Activated naive CD4-positive, alpha-beta T cell (primary cell): ENCODE data around the gene APOA5.
A peak's percentile ranks its signal among the peaks of the same experiment; 100 is the strongest.

ENCODE experiments used
- DNase-seq, 4 experiments: peaks; one replicate each; lab custom pipeline; 2025; lab: John Stamatoyannopoulos, UW

The APOA5 gene

GRCh38 chr11:116797816-116798215 lies 6.1 kb upstream of the APOA5 start:
- DNase-seq, result no peak

- DNase-seq, result no peak
These were observed 4.9 kb upstream of the APOA5 start for GRCh38 chr11:116796548-116796947.

GRCh38 chr11:116794851-116795250 lies 3.2 kb upstream of the APOA5 start:
- DNase-seq, result no peak

GRCh38 chr11:116793772-116794097 lies 2.1 kb upstream of the APOA5 start:
- DNase-seq, result no peak

GRCh38 chr11:116792869-116793771 lies 1.4 kb upstream of the APOA5 start:
- no peak for DNase-seq

- no peak for DNase-seq
These were observed 627 bp upstream of the APOA5 start for GRCh38 chr11:116792144-116792868.

- peak; percentile 41 to 75 (median 64) for DNase-seq
These were observed 472 bp downstream of the APOA5 start for GRCh38 chr11:116791002-116791812.

GRCh38 chr11:116790167-116791001 lies 1.3 kb downstream of the APOA5 start:
- no peak for DNase-seq

GRCh38 chr11:116788975-116789374 lies 2.7 kb downstream of the APOA5 start:
- DNase-seq, result no peak

GRCh38 chr11:116788534-116788933 lies 3.1 kb downstream of the APOA5 start:
- DNase-seq, result no peak

- DNase-seq, result peak; percentile 43 to 79 (median 64)
These were observed 3.7 kb downstream of the APOA5 start, which contains the start of gene ZPR1 for GRCh38 chr11:116787786-116788486. TSS of gene ZPR1 (minus strand) at chr11:116788023. CDS start at chr11:116787990, 33 bp downstream.

- no peak for DNase-seq
These were observed 4.3 kb downstream of the APOA5 start for GRCh38 chr11:116787436-116787785.

- no peak for DNase-seq
These were observed 4.7 kb downstream of the APOA5 start for GRCh38 chr11:116786966-116787365.

GRCh38 chr11:116786326-116786725 lies 5.4 kb downstream of the APOA5 start:
- no peak for DNase-seq

GRCh38 chr11:116782728-116783127 lies 9.0 kb downstream of the APOA5 start:
- no peak for DNase-seq

- no peak for DNase-seq
These were observed 13.1 kb downstream of the APOA5 start for GRCh38 chr11:116778556-116778955.

- DNase-seq, result no peak
These were observed 14.6 kb downstream of the APOA5 start for GRCh38 chr11:116777056-116777455.

GRCh38 chr11:116776522-116776984 lies 15.1 kb downstream of the APOA5 start:
- no peak for DNase-seq

GRCh38 chr11:116775975-116776374 lies 15.7 kb downstream of the APOA5 start:
- DNase-seq, result no peak

- DNase-seq, result no peak
These were observed 17.0 kb downstream of the APOA5 start for GRCh38 chr11:116774661-116775060.
